Measurements from ENCODE around the gene RCBTB1.

DNA sequence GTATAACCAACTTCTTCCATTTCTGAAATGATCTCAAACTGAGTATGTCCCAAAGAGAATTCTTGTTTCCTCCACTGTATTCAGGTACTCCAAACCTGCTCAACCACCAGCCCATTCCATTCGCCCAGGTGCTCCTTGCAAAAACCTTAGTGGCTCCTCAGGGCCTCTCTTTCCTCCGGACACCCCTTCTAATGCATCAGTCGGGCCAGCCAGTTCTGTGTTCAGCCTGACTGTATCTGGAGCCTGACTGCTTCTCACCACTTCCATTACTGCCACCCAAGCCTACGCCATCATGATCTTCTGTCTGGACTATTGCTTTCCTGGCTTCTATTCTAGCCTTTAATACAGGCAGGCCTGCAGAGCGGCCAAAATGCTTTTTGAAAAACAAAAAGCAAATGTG is 88.1 kb downstream of the RCBTB1 start:
- TF ChIP-seq CTCF (IDR thresholded peaks at IDR 0.05 in 8 of 11, conservative IDR thresholded peaks at IDR 0.05 in 3 of 11) (no peak), POLR2AphosphoS5 (IDR thresholded peaks at IDR 0.05) (no peak), POLR2A (IDR thresholded peaks at IDR 0.05) (no peak)
